NCI-H2227 treated with DMSO at 0.1 percent for 48 hours (cell line): Measurements from ENCODE around the gene ARID3A.
"Not testable (repeated sequence)": the region's sequence is repeated elsewhere in the genome, so short reads cannot be mapped to it uniquely, and the experiment has no call there.

Source experiments
- DNase-seq: peaks from one replicate; lab custom pipeline; 2025; lab: John Stamatoyannopoulos, UW

ARID3A gene

DNA sequence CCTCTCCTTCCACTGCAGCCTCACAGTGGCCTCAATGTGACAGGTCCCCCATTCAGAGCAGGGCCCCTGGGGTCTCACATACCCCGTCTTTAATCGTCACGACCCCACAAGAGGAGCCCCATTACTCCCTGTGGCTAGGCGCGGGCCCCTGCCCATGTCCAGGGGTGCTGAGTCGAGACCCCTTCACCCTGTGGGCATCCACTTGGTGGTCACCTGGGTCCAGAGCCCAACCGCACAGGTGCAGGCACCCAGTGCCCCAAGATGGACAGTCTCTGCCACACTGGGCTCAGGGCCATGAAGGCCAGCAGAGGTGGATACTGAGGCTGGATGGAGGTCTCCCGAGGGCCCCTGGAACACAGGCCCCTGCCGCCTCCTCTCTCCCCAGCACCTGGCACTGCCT lies 92.1 kb downstream of the ARID3A start:
- DNase-seq, result no peak

DNA sequence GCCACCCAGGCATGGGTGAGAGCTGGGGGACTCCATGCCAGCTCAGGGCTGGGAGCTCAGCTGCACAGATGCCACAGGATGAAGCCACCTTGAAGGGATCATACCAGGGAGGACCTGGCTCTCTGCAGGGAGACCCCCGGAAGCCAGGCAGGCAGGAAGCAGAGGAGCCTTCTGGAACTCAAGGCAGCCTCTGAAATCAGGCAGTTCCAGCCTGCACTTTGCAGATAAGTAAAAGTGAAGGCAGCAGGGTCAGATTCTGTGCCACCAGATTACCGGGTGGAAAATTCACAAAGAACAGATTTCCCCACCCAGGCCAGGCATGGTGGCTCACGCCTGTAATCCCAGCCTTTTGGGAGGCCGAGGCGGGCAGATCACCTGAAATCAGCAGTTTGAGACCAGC lies 92.6 kb downstream of the ARID3A start:
- no peak for DNase-seq

- no peak for DNase-seq
Measured at GRCh38 chr19:1018932-1019615, 93.2 kb downstream of the ARID3A start.

GRCh38 chr19:1019616-1019961 lies 93.8 kb downstream of the ARID3A start:
- no peak for DNase-seq

GRCh38 chr19:1019980-1020867 lies 94.4 kb downstream of the ARID3A start:
- DNase-seq, result no peak

- peak; percentile 93 for DNase-seq
Measured at GRCh38 chr19:1020868-1021425, 95.1 kb downstream of the ARID3A start, which contains the start of gene TMEM259. TSS of gene TMEM259 (minus strand) at chr19:1021123. CDS start at chr19:1020996, 127 bp downstream.

GRCh38 chr19:1023883-1024188 lies 98.0 kb downstream of the ARID3A start:
- not testable (repeated sequence) for DNase-seq

DNA sequence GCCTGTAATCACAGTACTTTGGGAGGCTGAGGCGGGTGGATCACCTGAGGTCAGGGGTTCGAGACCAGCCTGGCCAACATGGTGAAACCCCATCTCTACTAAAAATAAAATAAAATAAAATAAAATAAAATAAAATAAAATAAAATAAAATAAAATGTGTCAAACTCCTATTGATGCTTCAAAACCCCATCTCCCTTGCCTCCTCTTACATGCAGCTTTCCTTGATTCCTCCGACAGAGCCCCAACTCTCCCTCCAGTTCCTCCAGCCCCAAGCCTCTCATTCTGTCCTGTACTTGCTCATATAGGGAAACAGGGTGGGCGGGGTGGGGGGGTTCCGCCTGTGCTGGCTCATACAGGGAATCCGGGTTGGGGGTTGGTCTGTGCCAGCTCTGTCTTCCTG lies 99.2 kb downstream of the ARID3A start:
- DNase-seq, result not testable (repeated sequence)
